H1 (cell line): Measurements from ENCODE around the gene CREBBP. TPM values are rescaled to one million over a fixed set of nuclear protein-coding genes. Genes with fewer than 3 reads are reported as not detected.

ENCODE experiments used
- CTCF ChIA-PET: fragments of 300-600 bp; sonication (Branson Sonifier 250); formaldehyde crosslinking; loops from one replicate; lab custom pipeline; 2021; ENCODE audit not compliant: partially characterized antibody; lab: Charles Lee
- POLR2A ChIA-PET: fragments of 300-600 bp; sonication (Branson Sonifier 250); formaldehyde crosslinking; loops from one replicate; lab custom pipeline; 2021; ENCODE audit warnings: inconsistent platforms; ENCODE audit not compliant: partially characterized antibody; lab: Charles Lee
- DNase-seq, 2 experiments: peaks; one replicate each; pipeline versions ENCODE4 v3.0.0 to v3.0.0-alpha.2; 2010 to 2022; ENCODE audit warnings: low spot score in 2 of 2, low read depth in 1 of 2, mixed read lengths in 1 of 2
- FAIRE-seq: peaks from 2 replicates; lab custom pipeline; 2011; peaks lifted over from hg19 to GRCh38; lab: Jason Lieb, UNC
- H2AFZ ChIP-seq: 2 replicates; pipeline ENCODE4 v1.8.1; 2012; ENCODE audit warnings: low read length, inconsistent platforms
- H2AK5ac ChIP-seq: 2 replicates; pipeline ENCODE4 v1.6.1; 2013; ENCODE audit warnings: low read depth, low read length
- H2BK120ac ChIP-seq: replicated peaks from 2 replicates; pipeline ENCODE3; 2013; ENCODE audit warnings: low read depth, low read length, inconsistent platforms
- H2BK12ac ChIP-seq: 2 replicates; pipeline ENCODE4 v1.6.1; 2013; ENCODE audit warnings: low read depth, low read length
- H2BK15ac ChIP-seq: 2 replicates; pipeline ENCODE4 v1.6.1; 2013; ENCODE audit warnings: low read length
- H2BK20ac ChIP-seq: 2 replicates; pipeline ENCODE4 v1.6.1; 2013; ENCODE audit warnings: low read length
- H2BK5ac ChIP-seq: 2 replicates; pipeline ENCODE4 v1.6.1; 2013; ENCODE audit warnings: low read depth, low read length
- H3K14ac ChIP-seq: 2 replicates; pipeline ENCODE4 v1.6.1; 2013; ENCODE audit warnings: inconsistent platforms; ENCODE audit not compliant: insufficient read length
- H3K18ac ChIP-seq: 2 replicates; pipeline ENCODE4 v1.6.1; 2013; ENCODE audit warnings: low read length; ENCODE audit errors: extremely low read depth
- H3K23ac ChIP-seq: 2 replicates; pipeline ENCODE4 v1.6.1; 2013; ENCODE audit warnings: inconsistent platforms; ENCODE audit not compliant: insufficient read length
- H3K23me2 ChIP-seq: 2 replicates; pipeline ENCODE4 v1.6.1; 2013; ENCODE audit warnings: low read depth, low read length
- H3K27ac ChIP-seq: 2 replicates; pipeline ENCODE4 v1.6.1; 2011; ENCODE audit warnings: low read depth, low read length, inconsistent platforms
- H3K27me3 ChIP-seq, 4 experiments: replicated peaks in 1 of 4; 1 replicate in 1 of 4; 2 replicates in 3 of 4; pipeline versions ENCODE4 v1.6.1 to v1.8.1; 2011 to 2013; ENCODE audit warnings: low read length in 3 of 4, mild to moderate bottlenecking in 3 of 4, inconsistent platforms in 2 of 4, mixed read lengths in 2 of 4, moderate library complexity in 1 of 4; ENCODE audit not compliant: control insufficient read depth in 3 of 4, insufficient read depth in 3 of 4; ENCODE audit errors: extremely low read depth in 1 of 4
- H3K36me3 ChIP-seq, 4 experiments: 2 replicates each; pipeline versions ENCODE4 v1.6.1 to v1.8.1; 2011 to 2013; ENCODE audit warnings: mild to moderate bottlenecking in 4 of 4, low read length in 3 of 4, moderate library complexity in 2 of 4, control low read depth in 1 of 4, inconsistent platforms in 1 of 4; ENCODE audit not compliant: insufficient read depth in 4 of 4, control insufficient read depth in 2 of 4
- H3K4ac ChIP-seq: replicated peaks from 2 replicates; pipeline ENCODE3; 2013; ENCODE audit warnings: low read length, low read depth, mixed read lengths, inconsistent platforms; ENCODE audit not compliant: insufficient read length
- H3K4me1 ChIP-seq, 4 experiments: replicated peaks in 1 of 4; 1 replicate in 1 of 4; 2 replicates in 3 of 4; pipeline versions ENCODE4 v1.6.1 to v1.8.1; 2011 to 2013; ENCODE audit warnings: low read length in 3 of 4, inconsistent platforms in 2 of 4, mixed read lengths in 1 of 4; ENCODE audit not compliant: insufficient read depth in 4 of 4, control insufficient read depth in 3 of 4
- H3K4me2 ChIP-seq, 2 experiments: 2 replicates each; pipeline versions ENCODE4 v1.6.1 to v1.8.1; 2011 to 2013; ENCODE audit warnings: low read depth in 2 of 2, low read length in 2 of 2, control low read depth in 1 of 2, inconsistent platforms in 1 of 2, mild to moderate bottlenecking in 1 of 2; ENCODE audit not compliant: insufficient read depth in 1 of 2
- H3K4me3 ChIP-seq, 4 experiments: fragments of 200-600, 300-600 bp in 1 of 4; sonication (generic), shearing (Covaris generic), sonication (Bioruptor Twin) in 1 of 4; 2 replicates each; pipeline versions ENCODE4 v1.5.1 to v1.8.1; 2011 to 2016; ENCODE audit warnings: low read length in 4 of 4, low read depth in 3 of 4, control low read depth in 2 of 4, inconsistent platforms in 2 of 4, mild to moderate bottlenecking in 2 of 4, mixed read lengths in 1 of 4, moderate library complexity in 1 of 4; ENCODE audit not compliant: insufficient read depth in 2 of 4; ENCODE audit errors: extremely low read depth in 1 of 4
- H3K56ac ChIP-seq: replicated peaks from 2 replicates; pipeline ENCODE3; 2013; ENCODE audit warnings: low read depth, mild to moderate bottlenecking, mixed read lengths, low read length, inconsistent platforms; ENCODE audit not compliant: insufficient read length
- H3K79me1 ChIP-seq: 2 replicates; pipeline ENCODE4 v1.6.1; 2013; ENCODE audit warnings: low read depth, low read length, control low read depth
- H3K79me2 ChIP-seq, 2 experiments: 2 replicates each; pipeline versions ENCODE4 v1.6.1 to v1.8.1; 2012 to 2013; ENCODE audit warnings: low read length in 2 of 2, mild to moderate bottlenecking in 2 of 2, inconsistent platforms in 1 of 2; ENCODE audit not compliant: insufficient read depth in 2 of 2, control insufficient read depth in 1 of 2
- H3K9ac ChIP-seq, 4 experiments: replicated peaks in 1 of 4; 1 replicate in 1 of 4; 2 replicates in 3 of 4; pipeline versions ENCODE4 v1.6.1 to v1.8.1; 2011 to 2013; ENCODE audit warnings: low read depth in 3 of 4, low read length in 3 of 4, control low read depth in 2 of 4, mild to moderate bottlenecking in 2 of 4, moderate library complexity in 2 of 4, inconsistent platforms in 1 of 4; ENCODE audit errors: extremely low read depth in 1 of 4
- H3K9me3 ChIP-seq, 2 experiments: 2 replicates each; pipeline versions ENCODE4 v1.6.1 to v1.8.1; 2012 to 2013; ENCODE audit warnings: mild to moderate bottlenecking in 2 of 2, moderate library complexity in 2 of 2, control low read depth in 1 of 2, inconsistent platforms in 1 of 2, low read depth in 1 of 2, low read length in 1 of 2, mixed read lengths in 1 of 2; ENCODE audit not compliant: insufficient read depth in 2 of 2
- H4K20me1 ChIP-seq, 2 experiments: replicated peaks in 1 of 2; 2 replicates each; pipeline versions ENCODE3 to v1.8.1; 2011 to 2013; ENCODE audit warnings: inconsistent platforms in 2 of 2, low read length in 2 of 2, mild to moderate bottlenecking in 1 of 2; ENCODE audit not compliant: insufficient read depth in 2 of 2, control insufficient read depth in 1 of 2
- H4K5ac ChIP-seq: 2 replicates; pipeline ENCODE4 v1.6.1; 2013; ENCODE audit warnings: low read length, low read depth, mixed read lengths, inconsistent platforms; ENCODE audit not compliant: insufficient read length
- H4K8ac ChIP-seq: 2 replicates; pipeline ENCODE4 v1.8.0; 2013; ENCODE audit warnings: mild to moderate bottlenecking, moderate library complexity, low read length, inconsistent platforms; ENCODE audit not compliant: insufficient read depth; ENCODE audit errors: extremely low read depth
- H4K91ac ChIP-seq: replicated peaks from 2 replicates; pipeline ENCODE3; 2013; ENCODE audit warnings: low read length, mixed read lengths, inconsistent platforms; ENCODE audit not compliant: insufficient read length
- BACH1 ChIP-seq: IDR thresholded peaks from 2 replicates; pipeline ENCODE4 v1.6.1; 2012; ENCODE audit warnings: low read length, improper control_type of control experiment
- CBX8 ChIP-seq: fragments of 300-800, 300-1000 bp; sonication (generic); IDR thresholded peaks from 2 replicates; pipeline ENCODE4 v1.7.1; 2016; ENCODE audit warnings: low read depth, low read length, borderline replicate concordance
- CEBPB ChIP-seq: IDR thresholded peaks from 2 replicates; pipeline ENCODE4 v1.6.1; 2012; ENCODE audit warnings: low read depth, low read length
- CHD1 ChIP-seq: IDR thresholded peaks from 2 replicates; pipeline ENCODE4 v1.6.1; 2012; ENCODE audit warnings: low read depth, low read length, improper control_type of control experiment
- EGR1 ChIP-seq: IDR thresholded peaks from 2 replicates; pipeline ENCODE4 v1.6.1; 2011; ENCODE audit warnings: low read depth, low read length, borderline replicate concordance
- EP300 ChIP-seq, 2 experiments: IDR thresholded peaks; 1 replicate in 1 of 2; 2 replicates in 1 of 2; pipeline ENCODE4 v1.6.1; 2011 to 2012; ENCODE audit warnings: low read depth in 2 of 2, low read length in 2 of 2, mild to moderate bottlenecking in 2 of 2, borderline replicate concordance in 1 of 2, inconsistent platforms in 1 of 2, moderate library complexity in 1 of 2
- EZH2 ChIP-seq: fragments of 200-600 bp; sonication (generic); IDR thresholded peaks from 2 replicates; pipeline ENCODE4 v1.7.1; 2012; ENCODE audit warnings: low read depth, mild to moderate bottlenecking, moderate library complexity, low read length, inconsistent platforms; ENCODE audit not compliant: severe bottlenecking
- JUND ChIP-seq: IDR thresholded peaks from 2 replicates; pipeline ENCODE4 v1.6.1; 2011; ENCODE audit warnings: mild to moderate bottlenecking, improper control_type of control experiment, low read length
- NANOG ChIP-seq: IDR thresholded peaks from 2 replicates; pipeline ENCODE4 v1.6.1; 2011; ENCODE audit warnings: low read length, low read depth, mild to moderate bottlenecking, inconsistent platforms; ENCODE audit not compliant: insufficient read depth, poor library complexity, severe bottlenecking
- RFX5 ChIP-seq: IDR thresholded peaks from 2 replicates; pipeline ENCODE4 v1.6.1; 2011; ENCODE audit warnings: low read depth, low read length, improper control_type of control experiment, borderline replicate concordance
- SAP30 ChIP-seq: fragments of 300-600 bp; sonication (generic); IDR thresholded peaks from 2 replicates; pipeline ENCODE4 v1.7.1; 2012; ENCODE audit warnings: low read length, moderate library complexity, mild to moderate bottlenecking, inconsistent platforms; ENCODE audit not compliant: insufficient read depth, insufficient replicate concordance
- SIN3A ChIP-seq, 2 experiments: IDR thresholded peaks in 1 of 2; conservative IDR thresholded peaks in 1 of 2; 2 replicates each; pipeline ENCODE4 v1.6.1; 2011 to 2012; ENCODE audit warnings: low read length in 2 of 2, improper control_type of control experiment in 1 of 2, low read depth in 1 of 2, mild to moderate bottlenecking in 1 of 2
- SUZ12 ChIP-seq: fragments of 200-600 bp; sonication (generic); IDR thresholded peaks from 2 replicates; pipeline ENCODE4 v1.6.1; 2012; ENCODE audit warnings: mild to moderate bottlenecking, inconsistent platforms, low read length, moderate library complexity, mixed read lengths
- WGBS, 2 experiments: shearing (Covaris generic) in 1 of 2; methylation state at CpG; one replicate each; pipeline versions ENCODE4 v1.1.6 to v1.1.7; 2013 to 2015; ENCODE audit warnings: low lambda C conversion rate in 2 of 2, mixed read lengths in 2 of 2, inconsistent platforms in 1 of 2, low coverage in 1 of 2, missing lambda C conversion rate in 1 of 2; ENCODE audit not compliant: insufficient replicate concordance in 2 of 2, insufficient coverage in 1 of 2, insufficient read length in 1 of 2; ENCODE audit errors: extremely low coverage in 1 of 2, missing lambda C conversion rate in 1 of 2; 5-methylcytosine and 5-hydroxymethylcytosine counted together
- polyA plus RNA-seq, 7 experiments: library from polyadenylated mRNA; depleted of rRNA in 3 of 7; stranded (reverse) in 5 of 7; unstranded in 2 of 7; fragments of >200 nt in 5 of 7; fragments of 200-250 nt in 2 of 7; gene quantifications; 1 replicate in 5 of 7; 2 replicates in 1 of 7; 4 replicates in 1 of 7; pipeline versions ENCODE4 v1.2.1 to v1.2.3, GENCODE V29; 2011 to 2013; ENCODE audit warnings: missing spikeins in 2 of 7, mixed read lengths in 2 of 7
- total RNA-seq: library from RNA; stranded (reverse); fragmentation: NEBNext Ultra II Directional; extraction: Animal tissue kit (Norgen Biotek cat#: 25700); gene quantifications from 2 replicates; pipeline ENCODE4 v1.2.1, GENCODE V29; 2021

Gene CREBBP
- total and polyA plus RNA-seq, 2 of the 8 experiments (the other 6 are each of a cell fraction or from before 2014, with no cell fraction given), result 10.0 to 60.1 TPM

- Histone ChIP-seq H3K36me3 (peaks cover 5 to 37% (median 30%) of the 10 kb centered on the region in 4 experiments; a peak in 7 of 8 replicates), H3K9me3 (no peaks in the 10 kb centered on the region), H3K4me1 (no peaks in the 10 kb centered on the region), H3K18ac (no peak overlapping the region), H3K27me3 (no peaks in the 10 kb centered on the region), H3K56ac (no peak overlapping the region), H4K20me1 (peaks cover 0 to 1% of the 10 kb centered on the region in 2 experiments), H3K9ac (no peak overlapping the region), H4K8ac (no peak overlapping the region), H2BK120ac (no peak overlapping the region), H3K23me2 (no peaks in the 10 kb centered on the region), H3K79me2 (no peaks in the 10 kb centered on the region), H2BK12ac (no peak overlapping the region), H3K79me1 (no peaks in the 10 kb centered on the region), H2AFZ (no peak overlapping the region), H2AK5ac (no peak overlapping the region), H3K4me3 (no peak overlapping the region), H3K4me2 (no peak overlapping the region), H2BK20ac (no peak overlapping the region), H4K5ac (no peak overlapping the region), H2BK15ac (no peak overlapping the region), H3K23ac (no peak overlapping the region), H3K4ac (no peak overlapping the region), H3K14ac (no peak overlapping the region), H2BK5ac (no peak overlapping the region; the same call in 1 of the 2 replicates), H3K27ac (no peak overlapping the region), H4K91ac (no peak overlapping the region)
- 91% methylated on average over 13 of the region's 13 CpGs; no CpG with 5 or more reads in 1 of the 2 experiments for WGBS, 2 experiments
- CTCF ChIA-PET, result no interaction called here
- no peak for FAIRE-seq
- no peak for DNase-seq
- POLR2A ChIA-PET, result no interaction called here
- TF ChIP-seq SAP30 (no peak), EZH2 (no peak), CBX8 (no peak), EGR1 (no peak), SUZ12 (no peak), BACH1 (no peak), RFX5 (no peak), NANOG (no peak), CEBPB (no peak), EP300 (IDR thresholded peaks at IDR 0.05; ENCODE audit: borderline replicate concordance in 1 of 2, low read depth in 2 of 2, low read length in 2 of 2) (no peak), CHD1 (no peak), JUND (no peak), SIN3A (conservative IDR thresholded peaks at IDR 0.05 in 1 of 2, IDR thresholded peaks at IDR 0.05 in 1 of 2; ENCODE audit: low read depth in 1 of 2, low read length in 2 of 2) (no peak)
Measured at GRCh38 chr16:3745751-3746355, 134.7 kb downstream of the CREBBP start.
